Neural crest cell (in vitro differentiated cells): ENCODE results near the gene KCNMA1. TPM values are rescaled to one million over a fixed set of nuclear protein-coding genes. Genes with fewer than 3 reads are reported as not detected.

Experiments
- DNase-seq: peaks from one replicate; pipeline ENCODE4 v3.0.0; 2021; ENCODE audit warnings: low read depth, mixed read lengths, low spot score
- H3K27ac Mint-ChIP-seq: one replicate; pipeline ENCODE4 v1.8.0; 2021; ENCODE audit warnings: mild to moderate bottlenecking, mixed read lengths; ENCODE audit not compliant: unreplicated experiment
- H3K27me3 Mint-ChIP-seq: 2 replicates; pipeline ENCODE4 v1.8.0; 2021; ENCODE audit warnings: low read depth, mild to moderate bottlenecking, mixed read lengths
- H3K36me3 Mint-ChIP-seq: 2 replicates; pipeline ENCODE4 v1.8.0; 2021; ENCODE audit warnings: low read depth, mild to moderate bottlenecking, mixed read lengths
- H3K4me1 Mint-ChIP-seq: 2 replicates; pipeline ENCODE4 v1.8.0; 2021; ENCODE audit warnings: mixed read lengths
- H3K4me3 Mint-ChIP-seq: one replicate; pipeline ENCODE4 v1.8.0; 2021; ENCODE audit warnings: mild to moderate bottlenecking, mixed read lengths
- H3K9me3 Mint-ChIP-seq: 2 replicates; pipeline ENCODE4 v1.8.0; 2021; ENCODE audit warnings: mixed read lengths
- CTCF ChIP-seq: fragments of 200-600 bp; sonication (generic); conservative IDR thresholded peaks from 2 replicates; pipeline ENCODE4 v1.5.0; 2021; ENCODE audit warnings: antibody characterized with exemption, mild to moderate bottlenecking
- total RNA-seq: library from RNA; stranded (reverse); gene quantifications from 2 replicates; pipeline ENCODE4 v1.2.1, GENCODE V29; 2021

Gene KCNMA1
- total RNA-seq, 1 donor from 2014 or later, result 1.7 TPM

- Mint-ChIP-seq H3K36me3 (no peaks in the 10 kb centered on the region), H3K4me1 (peaks cover 4% of the 10 kb centered on the region), H3K27ac (no peak overlapping the region), H3K4me3 (no peak overlapping the region), H3K27me3 (no peaks in the 10 kb centered on the region), H3K9me3 (no peaks in the 10 kb centered on the region)
- no peak for DNase-seq
- no peak for TF ChIP-seq CTCF
Observed at GRCh38 chr10:77005871-77006270, 631.7 kb downstream of the KCNMA1 start.

- peaks cover 4% of the 10 kb centered on the region for H3K4me1 Mint-ChIP-seq
- no peaks in the 10 kb centered on the region for H3K9me3 Mint-ChIP-seq
- peak; percentile 52 for DNase-seq
- no peaks in the 10 kb centered on the region for H3K36me3 Mint-ChIP-seq
- H3K27ac Mint-ChIP-seq, result no peak overlapping the region
- peak; percentile 81 for TF ChIP-seq CTCF
- no peaks in the 10 kb centered on the region for H3K27me3 Mint-ChIP-seq
- H3K4me3 Mint-ChIP-seq, result no peak overlapping the region
Observed at GRCh38 chr10:77004917-77005564, 632.6 kb downstream of the KCNMA1 start.

GRCh38 chr10:77002872-77003271 lies 634.7 kb downstream of the KCNMA1 start:
- H3K27me3 Mint-ChIP-seq, result no peaks in the 10 kb centered on the region
- H3K36me3 Mint-ChIP-seq, result no peaks in the 10 kb centered on the region
- TF ChIP-seq CTCF, result no peak
- H3K27ac Mint-ChIP-seq, result no peak overlapping the region
- H3K9me3 Mint-ChIP-seq, result no peaks in the 10 kb centered on the region
- H3K4me1 Mint-ChIP-seq, result peaks cover 9% of the 10 kb centered on the region
- DNase-seq, result no peak
- H3K4me3 Mint-ChIP-seq, result no peak overlapping the region

GRCh38 chr10:77001206-77001605 lies 636.4 kb downstream of the KCNMA1 start:
- no peak overlapping the region for H3K4me3 Mint-ChIP-seq
- no peak for DNase-seq
- H3K36me3 Mint-ChIP-seq, result no peaks in the 10 kb centered on the region
- no peak overlapping the region for H3K27ac Mint-ChIP-seq
- H3K4me1 Mint-ChIP-seq, result peaks cover 9% of the 10 kb centered on the region
- H3K9me3 Mint-ChIP-seq, result no peaks in the 10 kb centered on the region
- no peak for TF ChIP-seq CTCF
- H3K27me3 Mint-ChIP-seq, result no peaks in the 10 kb centered on the region

GRCh38 chr10:76998451-76998850 lies 639.2 kb downstream of the KCNMA1 start:
- Mint-ChIP-seq H3K4me3 (no peak overlapping the region), H3K9me3 (no peaks in the 10 kb centered on the region), H3K27ac (no peak overlapping the region), H3K4me1 (peaks cover 8% of the 10 kb centered on the region), H3K36me3 (no peaks in the 10 kb centered on the region), H3K27me3 (no peaks in the 10 kb centered on the region)
- no peak for DNase-seq
- no peak for TF ChIP-seq CTCF
